Osteocyte (in vitro differentiated cells): Measurements from ENCODE around the gene RAB11FIP5. TPM values are rescaled to one million over a fixed set of nuclear protein-coding genes. Genes with fewer than 3 reads are reported as not detected.
"Not testable (repeated sequence)": the region's sequence is repeated elsewhere in the genome, so short reads cannot be mapped to it uniquely, and the experiment has no call there.

ENCODE experiments used
- DNase-seq: peaks from one replicate; pipeline ENCODE4 v3.0.0; 2021; ENCODE audit warnings: mixed read lengths; ENCODE audit not compliant: unreplicated experiment; ENCODE audit errors: extremely low spot score
- H3K27ac Mint-ChIP-seq: one replicate; pipeline ENCODE4 v1.8.0; 2021; ENCODE audit warnings: mild to moderate bottlenecking, mixed read lengths; ENCODE audit not compliant: unreplicated experiment
- H3K27me3 Mint-ChIP-seq: one replicate; pipeline ENCODE4 v1.8.0; 2021; ENCODE audit warnings: mixed read lengths; ENCODE audit not compliant: unreplicated experiment
- H3K36me3 Mint-ChIP-seq: one replicate; pipeline ENCODE4 v1.8.0; 2021; ENCODE audit warnings: mixed read lengths; ENCODE audit not compliant: unreplicated experiment
- H3K4me1 Mint-ChIP-seq: one replicate; pipeline ENCODE4 v1.8.0; 2021; ENCODE audit warnings: mixed read lengths; ENCODE audit not compliant: unreplicated experiment
- H3K4me3 Mint-ChIP-seq: one replicate; pipeline ENCODE4 v1.8.0; 2021; ENCODE audit warnings: mild to moderate bottlenecking, moderate library complexity, mixed read lengths; ENCODE audit not compliant: unreplicated experiment
- H3K9me3 Mint-ChIP-seq: one replicate; pipeline ENCODE4 v1.8.0; 2021; ENCODE audit warnings: mixed read lengths; ENCODE audit not compliant: unreplicated experiment
- CTCF ChIP-seq: fragments of 200-600 bp; sonication (generic); IDR thresholded peaks from 2 replicates; pipeline ENCODE4 v1.5.0; 2021; ENCODE audit warnings: antibody characterized with exemption, mild to moderate bottlenecking, moderate library complexity
- total RNA-seq: library from RNA; stranded (reverse); gene quantifications from 2 replicates; pipeline ENCODE4 v1.2.1, GENCODE V29; 2021

Gene RAB11FIP5
- total RNA-seq, 1 donor from 2014 or later = 35.5 TPM

DNA sequence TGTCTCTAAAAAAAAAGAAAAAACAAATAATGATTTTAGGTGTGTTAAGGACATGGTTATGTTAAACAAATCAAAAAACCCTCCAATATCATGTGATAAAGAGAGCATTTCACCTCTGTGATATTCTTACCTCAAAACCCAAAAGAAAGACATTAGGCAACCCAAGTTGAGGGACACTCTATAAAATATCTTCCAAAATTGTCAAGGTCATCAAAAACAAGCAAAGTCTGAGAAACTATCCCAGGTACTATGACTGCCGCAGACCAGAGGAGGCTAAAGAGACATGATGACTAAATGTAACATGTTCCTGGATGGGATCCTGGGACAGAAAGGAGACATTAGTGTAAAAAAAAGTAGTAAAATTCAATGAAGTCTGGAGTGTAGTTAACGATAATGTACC is 45.7 kb downstream of the RAB11FIP5 start:
- Mint-ChIP-seq H3K9me3 (no peaks in the 10 kb centered on the region), H3K36me3 (no peaks in the 10 kb centered on the region), H3K4me3 (no peak overlapping the region), H3K27me3 (no peaks in the 10 kb centered on the region), H3K4me1 (peaks cover 64% of the 10 kb centered on the region), H3K27ac (no peak overlapping the region)
- no peak for DNase-seq
- TF ChIP-seq CTCF = no peak

- peaks cover 56% of the 10 kb centered on the region for H3K4me1 Mint-ChIP-seq
- H3K36me3 Mint-ChIP-seq = not testable (repeated sequence)
Observed at GRCh38 chr2:73065070-73065469, 47.7 kb downstream of the RAB11FIP5 start.

GRCh38 chr2:73063909-73064875 is 48.6 kb downstream of the RAB11FIP5 start:
- Mint-ChIP-seq H3K9me3 (no peaks in the 10 kb centered on the region), H3K4me1 (peaks cover 48% of the 10 kb centered on the region), H3K4me3 (peak overlapping the region; percentile 34), H3K36me3 (no peaks in the 10 kb centered on the region), H3K27ac (peak overlapping the region; percentile 94), H3K27me3 (no peaks in the 10 kb centered on the region)
- no peak for TF ChIP-seq CTCF
- no peak for DNase-seq

More at GRCh38 chr2:73065070-73065469, 47.7 kb downstream of the RAB11FIP5 start:
- H3K27me3 Mint-ChIP-seq, H3K9me3 Mint-ChIP-seq, DNase-seq, H3K4me3 Mint-ChIP-seq: not testable (repeated sequence)
- peak overlapping the region; percentile 94 for H3K27ac Mint-ChIP-seq

DNA sequence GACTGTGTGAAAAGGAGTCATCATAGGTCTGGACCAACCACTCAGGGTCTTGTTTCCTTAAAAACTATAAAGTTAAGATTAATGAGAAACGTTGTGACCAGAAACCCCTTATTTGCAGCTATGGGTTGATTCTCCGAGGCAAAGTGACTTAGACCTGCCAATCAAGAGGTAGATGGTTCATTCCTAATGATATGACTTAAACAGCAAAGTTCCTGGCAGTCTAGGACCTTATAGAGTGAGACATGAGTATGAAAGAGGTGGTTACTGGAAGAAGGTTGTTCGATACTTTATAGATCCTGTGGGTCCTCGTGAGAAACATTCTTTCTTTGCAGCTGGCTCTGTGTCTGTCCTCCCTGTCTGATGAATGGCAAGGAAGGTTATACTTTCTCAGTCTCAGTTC is 49.3 kb downstream of the RAB11FIP5 start:
- H3K4me3 Mint-ChIP-seq = peak overlapping the region; percentile 34
- H3K4me1 Mint-ChIP-seq = peaks cover 40% of the 10 kb centered on the region
- H3K27ac Mint-ChIP-seq = peak overlapping the region; percentile 94
- H3K27me3 Mint-ChIP-seq = no peaks in the 10 kb centered on the region
- no peaks in the 10 kb centered on the region for H3K9me3 Mint-ChIP-seq
- no peak for DNase-seq
- H3K36me3 Mint-ChIP-seq = no peaks in the 10 kb centered on the region
- no peak for TF ChIP-seq CTCF

DNA sequence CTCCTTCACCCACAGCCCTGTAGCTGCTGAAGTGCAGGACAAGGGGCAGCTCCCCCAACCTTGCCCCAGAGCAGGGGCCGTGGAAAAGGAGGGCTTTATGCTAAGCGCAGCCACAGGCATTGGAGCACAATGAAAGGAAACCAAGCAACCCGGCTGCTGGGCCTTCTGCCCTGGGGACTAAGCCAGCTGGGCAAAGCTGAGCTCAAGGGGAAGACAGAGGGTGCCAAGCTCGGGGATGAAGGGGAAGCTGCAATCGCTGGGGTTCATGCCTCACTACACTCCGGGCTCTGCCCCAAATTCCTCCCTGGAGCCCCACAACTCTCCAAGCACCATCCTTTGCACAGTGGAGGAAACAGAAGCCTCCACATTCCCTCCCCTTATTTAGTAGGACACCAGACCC is 53.6 kb downstream of the RAB11FIP5 start:
- Mint-ChIP-seq H3K9me3 (peaks cover 6% of the 10 kb centered on the region), H3K27me3 (no peaks in the 10 kb centered on the region), H3K4me3 (no peak overlapping the region), H3K27ac (no peak overlapping the region), H3K4me1 (peaks cover 21% of the 10 kb centered on the region), H3K36me3 (peaks cover 20% of the 10 kb centered on the region)
- no peak for TF ChIP-seq CTCF
- DNase-seq = no peak
